ENCODE measurements around the gene NPAS3.

Gene NPAS3

DNA sequence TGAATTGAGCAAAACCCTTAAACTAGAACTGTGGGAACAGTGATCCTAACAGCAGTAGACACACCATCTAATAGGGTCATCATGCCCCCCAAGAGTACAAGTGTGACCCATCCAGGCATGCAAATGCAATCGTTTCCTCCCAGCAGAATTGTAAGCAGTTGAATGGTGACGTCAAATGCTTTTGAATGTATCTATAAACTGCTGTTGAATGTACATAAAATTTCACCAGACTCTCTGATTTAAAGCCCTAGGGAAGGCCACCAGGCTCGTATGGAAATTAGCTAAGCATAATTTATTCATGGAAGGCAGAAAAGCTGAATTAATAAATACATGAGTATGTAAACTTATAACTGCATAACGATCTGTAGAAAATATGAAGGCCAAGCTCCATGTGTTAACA is 529.3 kb downstream of the NPAS3 start:
- intact Hi-C loops (cut with DNase I): no loop called here
- DNase-seq: no peak

DNA sequence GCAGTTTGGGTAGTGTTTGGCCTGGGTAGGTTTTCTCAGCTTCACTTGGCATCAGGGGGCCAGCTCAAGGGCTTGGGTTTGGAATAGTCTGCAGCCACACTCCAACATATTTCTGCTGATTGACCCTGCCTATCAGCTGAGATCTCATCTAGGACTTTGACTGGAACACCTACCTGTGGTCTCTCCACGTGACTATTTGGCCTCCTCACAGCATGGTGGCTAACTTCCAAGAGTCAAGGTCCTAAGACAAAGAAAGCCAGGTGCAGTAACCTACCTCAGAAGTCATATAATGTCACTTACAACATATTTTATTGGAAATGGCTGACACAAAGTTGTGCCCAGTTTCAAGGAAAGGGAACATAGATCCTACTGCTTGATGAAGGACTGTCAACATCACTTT is 531.2 kb downstream of the NPAS3 start:
- no peak for DNase-seq
- intact Hi-C loops (cut with DNase I): no loop called here

DNA sequence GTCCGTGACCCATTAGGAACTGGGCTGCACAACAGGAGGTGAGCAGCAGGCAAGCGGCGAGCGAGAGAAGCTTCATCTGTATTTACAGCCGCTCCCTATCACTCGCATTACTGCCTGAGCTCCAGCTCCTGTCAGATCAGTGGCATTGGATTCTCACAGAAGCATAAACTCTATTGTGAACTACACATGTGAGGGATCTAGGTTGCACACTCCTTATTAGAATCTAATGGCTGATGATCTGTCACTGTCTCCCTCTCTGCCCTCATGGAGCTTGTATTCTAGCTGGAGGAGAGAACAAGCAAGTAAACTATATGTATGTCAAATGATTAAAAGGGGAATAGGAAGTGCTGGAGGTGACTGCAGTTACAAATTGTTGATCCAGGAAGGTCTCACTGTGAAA is 533.1 kb downstream of the NPAS3 start:
- DNase-seq: no peak
- intact Hi-C loops (cut with DNase I): no loop called here

DNA sequence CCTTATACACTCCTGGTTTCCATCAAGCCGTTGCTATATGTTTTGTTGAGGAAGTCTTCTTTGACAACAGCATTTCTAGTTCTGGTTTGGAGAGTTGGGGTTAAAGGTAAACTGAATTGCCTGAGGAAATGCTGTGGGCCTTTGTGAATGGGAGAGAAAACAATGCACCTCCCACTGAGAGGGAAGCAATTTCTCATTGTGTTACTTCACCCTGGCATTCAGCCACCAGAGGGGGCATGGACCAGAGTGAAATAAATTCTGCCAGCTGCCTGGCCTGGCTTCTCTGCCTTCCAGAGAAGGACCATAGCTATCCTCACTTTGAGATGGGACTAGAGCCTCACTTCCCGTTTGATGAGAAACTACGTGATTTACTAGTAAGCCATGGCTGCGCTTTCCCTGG is 536.9 kb downstream of the NPAS3 start:
- intact Hi-C loops (cut with DNase I): no loop called here
- DNase-seq: peak; percentile 34 to 92 (median 72)

DNA sequence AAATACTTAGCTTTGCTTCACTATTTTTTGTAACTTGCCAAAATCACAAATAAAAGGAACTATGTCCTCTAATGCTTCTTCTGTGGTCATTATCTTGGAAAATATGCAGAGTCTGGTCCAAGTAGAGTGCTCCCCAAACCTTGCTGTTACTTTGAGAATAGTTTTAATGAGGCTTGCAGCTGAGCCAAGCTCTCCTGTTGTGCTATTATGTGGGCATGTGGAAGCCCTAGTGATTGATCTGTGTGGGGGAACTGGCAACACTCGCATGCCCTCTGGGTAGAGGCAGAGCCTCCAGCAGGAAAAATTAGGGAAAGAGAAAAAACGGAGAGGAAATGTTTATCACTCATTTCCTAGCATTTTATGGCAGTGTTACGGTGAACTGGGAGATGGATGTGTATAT is 539.1 kb downstream of the NPAS3 start:
- intact Hi-C loops (cut with DNase I): no loop called here
- peak in 19 of 42 donors; percentile 22 to 70 (median 38) for DNase-seq

DNA sequence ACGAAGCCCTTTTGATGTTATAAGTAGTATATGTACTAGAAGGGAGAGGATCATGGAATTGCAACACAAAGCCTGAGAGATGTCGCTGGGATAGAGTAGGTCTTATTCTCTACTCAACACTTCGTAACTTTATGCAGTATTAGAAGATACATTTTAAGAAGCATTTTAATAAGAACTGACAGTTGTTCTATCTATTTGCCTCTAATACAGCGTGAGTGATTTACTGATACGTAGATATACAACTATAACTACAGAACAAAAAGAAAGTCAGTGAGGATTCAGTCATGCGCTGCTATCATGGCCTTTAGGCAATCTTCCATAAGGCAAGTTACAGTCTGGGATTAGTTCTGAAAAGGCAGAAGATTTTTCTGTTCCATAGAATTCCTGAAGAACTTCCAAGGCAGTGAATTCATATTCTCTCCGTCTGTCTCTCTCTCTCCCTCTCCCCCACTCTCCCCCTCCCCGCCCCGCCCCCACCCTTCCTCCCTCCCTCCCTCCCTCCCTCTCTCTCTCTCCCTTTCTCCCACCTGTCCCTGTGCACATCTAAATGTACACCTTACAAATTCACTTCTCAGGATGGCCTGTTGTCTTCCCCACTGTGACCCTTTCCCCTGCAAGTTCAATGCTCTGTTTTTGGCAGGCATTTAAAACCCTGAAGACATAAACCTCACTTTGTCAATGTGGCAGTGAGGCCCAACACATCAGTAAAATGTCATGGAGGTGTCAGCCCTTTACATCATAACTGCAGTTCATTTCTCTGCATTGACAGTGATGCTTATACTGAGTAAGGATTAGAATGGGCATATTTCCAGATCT is 541.6 kb downstream of the NPAS3 start:
- intact Hi-C loops (cut with DNase I): no loop called here
- DNase-seq: no peak

DNA sequence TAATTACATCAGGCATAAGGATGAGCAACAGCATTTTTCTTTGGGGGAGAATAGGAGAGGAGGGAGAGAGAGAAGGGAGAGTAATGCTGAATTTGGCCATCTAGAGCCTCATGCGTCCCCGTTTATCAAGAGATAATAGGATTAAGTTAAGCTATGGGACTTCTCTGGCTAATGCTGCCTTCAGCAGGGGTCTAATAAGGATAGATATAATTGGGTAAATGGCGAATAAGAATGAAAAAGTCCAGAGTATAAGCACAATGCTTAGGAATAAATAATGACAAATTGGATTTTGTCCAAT is 542.2 kb downstream of the NPAS3 start:
- intact Hi-C loops (cut with DNase I): no loop called here
- DNase-seq: no peak

DNA sequence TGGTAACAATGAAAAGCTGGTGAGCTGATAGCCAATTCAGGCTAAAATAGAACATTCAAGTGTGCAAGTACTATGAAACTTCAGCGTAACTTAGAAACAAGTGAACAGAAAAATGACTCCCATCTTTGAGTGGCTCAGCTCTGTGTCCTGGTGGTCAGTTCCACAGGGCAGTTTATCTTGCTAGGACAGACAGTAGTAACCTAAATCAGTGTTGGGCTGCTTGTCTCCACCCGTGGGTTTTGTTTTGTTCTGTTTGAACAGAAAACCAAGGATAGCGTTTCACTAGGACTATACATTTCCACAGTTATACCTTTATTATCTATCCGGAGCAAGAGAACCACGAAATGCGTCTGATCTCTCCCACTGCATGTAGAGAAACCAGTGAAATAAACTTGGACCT is 544.4 kb downstream of the NPAS3 start:
- intact Hi-C loops (cut with DNase I): no loop called here
- no peak for DNase-seq

DNA sequence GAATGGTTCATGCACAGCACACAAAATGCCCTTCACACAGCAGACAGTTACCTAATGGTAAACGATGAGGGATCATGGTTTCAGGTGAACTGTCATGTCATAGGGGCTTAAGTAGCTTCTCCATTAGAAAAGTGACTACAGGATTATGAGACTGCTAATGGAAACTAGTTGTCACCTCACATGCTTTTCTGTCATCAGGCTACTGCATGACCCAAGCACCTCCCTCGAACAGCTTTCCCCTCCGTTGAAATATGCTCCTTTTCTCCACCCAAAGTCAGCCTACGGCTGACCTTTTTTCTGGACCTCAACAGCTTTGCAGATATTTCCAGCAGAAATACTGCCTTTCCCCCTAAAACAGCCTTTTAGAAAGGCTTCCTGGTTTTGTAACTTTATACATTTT is 544.9 kb downstream of the NPAS3 start:
- DNase-seq: no peak
- intact Hi-C loops (cut with DNase I): no loop called here

DNA sequence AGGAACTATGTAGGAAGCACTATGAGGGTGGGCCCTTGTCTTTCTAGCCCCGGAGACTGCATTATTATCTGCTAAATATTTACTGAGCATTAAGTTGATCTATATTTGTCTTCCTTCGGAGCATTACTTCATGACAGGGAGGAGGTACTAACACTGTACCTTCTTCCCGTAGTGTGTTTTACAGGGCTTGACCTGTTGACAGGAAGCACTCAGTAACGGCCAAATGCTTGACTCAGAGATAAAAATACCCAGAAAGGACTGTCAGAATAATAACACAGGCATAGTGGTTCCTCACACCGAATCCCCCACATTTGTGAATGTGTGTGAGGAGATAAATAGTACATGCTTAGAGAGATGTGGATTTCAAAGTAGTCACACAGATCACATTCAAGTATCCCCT is 545.6 kb downstream of the NPAS3 start:
- no peak for DNase-seq
- intact Hi-C loops (cut with DNase I): no loop called here

DNA sequence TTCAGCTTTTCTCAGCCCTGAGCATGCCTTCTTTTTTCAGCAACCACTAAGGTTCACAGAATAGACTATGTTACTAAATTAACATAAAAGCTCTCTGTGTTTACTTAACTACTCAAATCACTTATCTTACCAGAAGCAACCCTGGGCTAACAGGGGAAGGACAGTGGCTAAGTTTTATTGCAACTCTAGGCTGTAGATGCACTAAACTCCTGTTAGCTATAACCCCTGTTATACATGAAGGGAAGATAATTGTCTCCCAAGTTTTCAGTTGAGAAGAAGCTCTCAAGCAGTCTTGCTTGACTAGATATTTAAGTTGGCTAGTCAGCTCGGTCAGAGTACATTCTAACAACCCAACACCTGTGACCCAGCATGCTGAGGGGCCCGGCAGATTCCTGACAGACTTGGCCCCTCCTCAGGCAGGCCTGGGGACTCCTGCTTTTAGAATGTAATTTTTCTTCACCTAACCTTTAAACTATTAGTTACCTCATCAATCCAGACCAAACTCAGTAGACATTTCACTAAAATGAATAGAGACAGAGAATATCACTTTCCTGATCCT is 547.7 kb downstream of the NPAS3 start:
- no peak for DNase-seq
- intact Hi-C loops (cut with DNase I): no loop called here

DNA sequence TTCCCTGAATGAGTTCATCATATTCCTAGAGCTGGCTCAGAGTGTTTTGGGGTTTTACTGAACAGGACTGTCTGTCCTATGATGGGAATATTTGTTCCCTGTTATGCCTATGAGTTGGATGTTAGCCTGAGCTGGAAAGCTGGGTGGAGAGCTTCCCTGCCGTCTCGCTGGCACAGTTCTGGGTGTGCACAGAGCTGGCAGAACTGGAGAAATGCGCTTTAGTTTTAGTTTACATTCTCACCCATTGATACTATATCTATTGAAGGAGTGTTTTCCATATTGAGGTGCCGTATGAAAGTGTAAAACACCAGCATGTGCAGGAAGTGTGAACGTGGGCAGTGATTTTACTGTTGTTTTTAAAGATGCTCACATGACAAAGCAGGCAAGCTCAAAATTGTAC is 549.9 kb downstream of the NPAS3 start:
- DNase-seq: no peak
- intact Hi-C loops (cut with DNase I): no loop called here

DNA sequence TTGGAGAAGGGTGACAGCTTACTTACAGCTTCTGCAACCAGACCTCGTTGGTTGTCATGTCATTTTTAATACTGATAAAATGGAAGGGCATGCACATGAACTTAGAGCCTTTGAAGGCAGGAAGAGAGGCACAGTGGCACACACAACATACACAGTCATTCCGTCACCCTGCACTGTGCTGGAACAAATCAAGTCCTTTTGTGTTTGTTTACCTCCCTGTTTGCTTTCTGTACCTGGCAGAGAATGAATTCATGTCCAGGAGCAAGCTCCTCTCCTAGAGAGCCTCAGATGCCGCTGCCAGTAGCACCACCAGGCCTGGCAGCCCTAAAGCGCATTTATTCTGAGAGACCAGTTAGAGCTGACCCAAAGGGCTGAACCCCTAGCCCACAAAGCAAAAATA is 551.9 kb downstream of the NPAS3 start:
- intact Hi-C loops (cut with DNase I): no loop called here
- no peak for DNase-seq

DNA sequence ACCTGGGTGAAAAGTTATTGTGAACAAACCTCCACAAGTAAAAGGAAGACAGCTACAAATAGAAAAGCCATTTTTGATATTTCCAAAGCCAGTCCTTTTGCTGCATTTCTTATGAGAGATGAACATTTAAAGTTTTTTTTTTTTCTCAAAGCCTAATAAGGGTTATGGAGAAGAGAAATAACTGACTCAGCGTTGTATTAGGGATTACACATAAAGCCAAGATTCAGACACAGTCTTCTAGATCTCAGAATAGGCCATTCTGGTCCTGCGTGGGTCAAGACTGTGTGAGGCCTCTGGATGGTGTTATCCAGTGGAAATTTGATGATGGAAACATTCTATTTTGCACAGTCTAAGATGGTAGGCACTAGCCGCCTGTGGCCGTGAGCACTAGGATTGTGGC is 552.4 kb downstream of the NPAS3 start:
- intact Hi-C loops (cut with DNase I): no loop called here

DNA sequence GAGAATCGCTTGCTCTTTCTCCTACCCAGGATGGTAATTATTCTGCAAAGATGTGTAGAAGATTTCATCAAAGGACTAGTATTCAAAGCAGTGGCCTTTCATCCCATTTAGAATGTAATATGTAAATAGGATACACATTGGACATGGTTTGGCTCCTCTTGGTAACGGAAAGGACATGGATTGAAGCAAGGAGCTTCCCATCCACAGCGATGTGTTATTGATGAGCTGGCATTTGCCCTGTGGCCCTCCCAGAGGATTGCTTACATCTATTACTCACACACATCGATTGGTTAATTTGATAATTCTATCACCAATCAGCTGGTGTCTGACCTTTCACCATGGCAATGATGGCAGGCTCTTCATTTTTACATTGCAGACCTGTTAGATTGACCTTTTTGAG is 553.8 kb downstream of the NPAS3 start:
- intact Hi-C loops (cut with DNase I): no loop called here
- no peak for DNase-seq

More for the DNA sequence above, 552.4 kb downstream of the NPAS3 start:
- no peak for DNase-seq

DNA sequence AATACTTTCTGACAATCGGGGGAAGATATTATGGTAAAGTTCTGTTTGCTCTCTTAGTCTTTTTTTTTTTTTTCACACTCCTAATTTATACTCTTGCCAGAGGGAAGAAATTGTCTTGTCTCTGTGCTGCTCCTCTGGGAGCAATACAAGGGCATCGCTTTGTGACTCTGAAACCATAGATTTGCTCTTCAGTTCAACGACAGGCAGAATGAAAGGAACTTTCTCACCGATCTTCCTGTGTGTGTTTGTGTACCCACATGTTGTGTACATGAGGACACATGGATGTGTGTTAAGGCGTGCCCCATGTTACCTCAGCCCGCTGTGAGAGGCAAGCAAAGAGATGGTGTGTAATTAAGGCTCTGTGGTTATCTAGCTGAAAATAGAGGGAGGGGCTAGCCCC is 554.6 kb downstream of the NPAS3 start:
- no peak for DNase-seq
- intact Hi-C loops (cut with DNase I): no loop called here

DNA sequence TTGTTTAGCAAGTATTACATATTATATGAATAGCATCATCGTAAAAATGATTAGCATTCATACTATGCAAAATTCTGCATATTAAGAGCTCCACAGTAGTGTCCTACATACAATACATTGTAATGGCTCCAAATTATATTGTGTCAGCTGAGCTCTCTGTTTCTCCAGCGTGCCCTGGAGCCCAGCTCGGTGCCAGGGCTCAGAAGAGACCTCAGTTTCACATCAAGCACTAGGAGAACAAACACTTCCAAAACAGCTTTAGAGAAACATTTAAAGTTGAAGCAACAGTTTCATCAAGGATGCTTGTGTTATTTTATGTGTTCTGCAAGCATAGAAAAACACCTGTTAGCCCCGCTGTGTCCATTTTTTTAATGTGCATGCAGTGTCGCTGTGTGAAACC is 555.3 kb downstream of the NPAS3 start:
- DNase-seq: no peak
- intact Hi-C loops (cut with DNase I): no loop called here

DNA sequence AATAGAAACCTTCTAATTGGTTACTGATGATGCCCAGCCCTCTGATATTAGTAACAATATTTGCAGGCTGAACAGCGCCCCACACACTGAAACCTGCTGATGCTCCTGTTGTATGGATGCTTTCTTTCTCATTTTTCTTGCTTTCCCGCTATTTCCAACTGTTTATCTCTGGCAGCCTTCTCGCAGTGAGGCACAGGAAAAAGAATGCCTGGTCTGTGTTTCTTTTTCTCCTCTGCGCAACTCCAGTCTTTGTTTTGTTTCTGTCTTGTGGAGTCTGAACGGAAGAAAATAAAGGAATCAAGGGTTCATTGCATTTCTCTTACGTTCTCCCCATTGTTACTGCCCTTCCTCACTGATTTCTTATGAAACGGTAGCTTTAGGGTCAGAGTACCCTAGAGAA is 561.0 kb downstream of the NPAS3 start:
- intact Hi-C loops (cut with DNase I): no loop called here
- DNase-seq: peak in 1 of 42 donors; percentile 38

DNA sequence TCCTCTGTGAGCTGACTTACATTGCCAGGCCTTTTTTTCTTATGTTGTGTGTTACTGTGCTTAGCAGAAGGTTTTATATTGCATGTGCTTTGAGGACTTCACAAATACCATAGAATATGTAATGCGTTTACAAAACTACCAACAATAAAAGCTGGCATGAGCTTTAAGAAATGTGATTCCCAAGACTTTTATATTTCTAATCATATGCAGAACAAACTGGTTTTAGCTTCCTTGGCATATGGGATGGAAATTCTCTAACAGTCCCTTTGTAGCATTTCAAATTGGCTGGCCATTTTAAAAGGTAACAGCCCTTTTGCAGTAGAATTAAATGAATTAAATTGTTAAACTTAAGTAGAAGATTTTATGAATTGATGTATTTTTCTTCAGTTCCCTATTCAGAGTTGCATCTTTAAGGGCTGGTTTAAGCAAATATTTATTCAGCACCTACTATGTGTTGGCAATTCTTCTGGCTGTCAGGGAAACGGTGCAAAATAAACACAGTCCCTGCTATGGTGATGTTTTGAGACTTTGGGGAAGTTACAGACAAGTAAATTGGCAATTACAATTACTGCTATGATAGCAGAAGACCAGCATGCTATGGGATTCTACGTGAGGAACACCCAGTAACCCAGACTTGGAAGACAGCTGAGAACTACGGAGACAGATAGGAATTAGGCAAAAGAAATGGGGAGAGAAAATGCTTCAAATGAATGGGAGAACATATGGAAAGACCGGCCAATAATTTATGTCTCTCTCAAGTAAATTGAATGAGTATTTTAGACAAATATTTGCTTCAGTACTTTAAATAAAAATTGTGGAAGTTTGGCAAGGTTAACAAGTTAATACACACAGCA is 565.8 kb downstream of the NPAS3 start:
- DNase-seq: no peak
- intact Hi-C loops (cut with DNase I): no loop called here

DNA sequence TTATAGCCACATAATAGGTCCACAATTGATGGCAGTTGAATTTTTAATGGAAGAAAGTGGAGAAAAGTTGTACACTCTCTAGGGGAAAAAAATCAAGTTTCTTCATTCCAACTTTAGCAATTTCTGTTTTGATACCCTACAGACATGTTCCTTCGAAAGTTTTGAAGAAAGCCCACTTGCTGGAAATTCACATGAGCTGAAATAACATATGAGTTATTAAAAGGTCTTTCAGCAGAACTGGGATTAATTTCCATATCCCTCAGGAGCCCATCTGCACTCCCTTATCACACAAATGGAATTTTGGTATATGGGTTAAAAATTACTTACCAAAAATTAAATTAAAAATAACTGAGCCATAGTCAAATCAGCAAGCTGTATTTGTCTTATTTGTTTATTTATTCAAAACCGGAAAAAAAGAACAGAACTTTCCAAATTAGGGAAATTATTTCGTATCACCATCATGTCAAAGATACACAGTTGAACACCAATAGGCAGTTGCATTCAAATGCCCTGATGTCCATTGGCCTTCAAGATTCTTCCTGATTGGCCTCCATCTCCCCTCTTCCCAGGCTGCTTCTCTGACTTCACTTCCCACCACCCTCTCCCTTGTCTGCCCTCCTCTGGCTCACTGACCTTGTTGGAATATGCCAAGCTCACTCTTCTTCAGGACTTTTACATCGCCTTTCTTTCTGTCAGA is 566.7 kb downstream of the NPAS3 start:
- intact Hi-C loops (cut with DNase I): no loop called here
- no peak for DNase-seq
